Erythroblast (primary cell): ENCODE data around the gene DSCAML1.

Experiments used
- DNase-seq, 2 experiments: peaks; one replicate each; lab custom pipeline; 2025; lab: John Stamatoyannopoulos, UW
- GATA1 ChIP-seq: IDR thresholded peaks from 2 replicates; pipeline ENCODE4 v1.6.1; 2011; ENCODE audit warnings: low read depth, mild to moderate bottlenecking, control low read depth, low read length, moderate library complexity
- POLR2A ChIP-seq: IDR thresholded peaks from 2 replicates; pipeline ENCODE4 v1.6.1; 2011; ENCODE audit warnings: mild to moderate bottlenecking, low read length

DSCAML1 gene

DNA sequence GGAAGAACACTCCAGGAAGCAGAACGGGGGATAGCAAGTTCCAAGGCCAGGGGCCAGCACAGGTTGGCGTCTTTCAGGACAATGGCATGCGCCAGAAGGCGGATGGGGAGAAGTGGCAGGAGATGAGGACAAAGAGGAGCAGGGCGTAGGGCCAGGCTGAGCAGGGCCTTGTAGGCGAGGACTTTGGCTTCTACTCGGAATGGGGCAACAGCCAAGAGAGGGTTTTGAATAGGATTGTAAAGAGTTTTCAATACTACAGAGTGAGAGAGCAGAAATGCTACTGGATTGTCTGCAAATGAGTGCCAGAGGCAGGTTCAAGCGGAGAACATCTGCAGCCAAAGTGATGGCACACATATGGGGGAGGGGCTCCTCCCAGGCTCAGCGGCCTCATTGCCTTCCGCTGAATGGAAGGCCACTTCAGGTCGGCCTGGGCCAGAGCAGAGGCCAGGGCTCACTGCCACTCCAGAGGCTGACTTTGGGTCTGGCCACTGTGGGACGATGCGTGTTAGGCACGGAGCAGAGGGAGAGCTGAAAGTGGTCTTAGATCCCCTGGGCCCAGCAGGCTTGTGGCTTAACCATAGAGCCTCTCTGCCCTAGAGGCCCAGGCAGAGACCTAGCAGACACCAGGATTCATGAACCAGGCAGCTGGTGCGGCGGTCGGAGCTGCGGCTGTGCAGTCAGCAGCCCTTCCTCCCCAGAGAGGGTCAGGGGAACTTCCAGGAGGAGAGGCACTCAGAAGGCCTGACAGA lies 118.2 kb downstream of the DSCAML1 start:
- no peak for TF ChIP-seq POLR2A
- TF ChIP-seq GATA1 = no peak
- DNase-seq = no peak

DNA sequence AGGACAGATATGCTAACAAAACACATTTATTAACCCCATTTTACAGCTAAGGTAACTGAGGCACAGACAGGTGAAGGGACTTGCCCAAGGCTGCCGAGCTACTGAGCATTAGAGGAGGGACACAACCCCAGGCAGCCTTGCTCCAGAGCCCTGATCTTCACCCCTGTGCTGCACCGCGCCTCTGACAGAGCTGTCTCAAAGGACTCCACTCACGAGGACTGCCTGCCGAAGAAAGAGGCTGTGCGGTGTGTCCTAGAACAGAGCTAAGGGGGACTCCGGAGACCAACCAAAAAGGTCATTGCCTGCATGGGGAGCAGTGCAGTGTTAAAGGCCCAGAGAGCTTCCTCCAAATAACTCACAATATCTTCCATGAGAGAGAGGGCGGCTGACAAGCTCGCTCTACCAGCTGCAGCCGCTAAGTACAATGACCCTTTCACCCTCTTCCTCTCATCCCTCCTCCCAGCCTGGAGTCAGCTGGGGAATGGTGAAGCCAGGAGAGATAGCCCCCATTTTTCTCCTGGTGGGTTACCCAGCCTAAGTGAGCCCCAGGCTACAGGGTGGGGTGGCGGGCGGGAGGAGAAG lies 119.2 kb downstream of the DSCAML1 start:
- DNase-seq = no peak
- TF ChIP-seq POLR2A = no peak
- no peak for TF ChIP-seq GATA1

DNA sequence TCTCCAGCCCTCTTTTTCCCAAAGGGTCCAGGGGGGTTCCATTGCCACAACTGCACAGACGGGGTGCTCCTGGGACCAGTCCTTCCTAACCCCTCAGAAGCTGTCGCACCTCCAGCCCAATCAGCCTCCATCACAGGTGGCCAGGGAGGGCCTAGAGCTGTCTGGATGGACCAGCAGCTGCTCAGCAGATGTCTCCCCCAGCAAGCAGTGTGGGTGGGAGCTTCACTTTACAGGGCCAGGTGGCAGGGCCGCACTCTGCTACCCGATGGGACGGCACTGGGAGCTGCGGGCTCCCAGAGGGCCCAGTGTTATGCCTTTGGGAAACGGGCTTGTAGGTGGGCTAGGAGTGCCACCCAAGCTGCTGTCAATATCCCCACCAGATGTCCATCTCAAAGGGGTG lies 120.5 kb downstream of the DSCAML1 start:
- TF ChIP-seq GATA1 = no peak
- no peak for TF ChIP-seq POLR2A
- DNase-seq = no peak

GRCh38 chr11:117673602-117674001 lies 123.4 kb downstream of the DSCAML1 start:
- no peak for DNase-seq
- TF ChIP-seq POLR2A (no peak), GATA1 (no peak)

GRCh38 chr11:117671370-117671769 lies 125.6 kb downstream of the DSCAML1 start:
- no peak for DNase-seq
- TF ChIP-seq POLR2A (no peak), GATA1 (no peak)

DNA sequence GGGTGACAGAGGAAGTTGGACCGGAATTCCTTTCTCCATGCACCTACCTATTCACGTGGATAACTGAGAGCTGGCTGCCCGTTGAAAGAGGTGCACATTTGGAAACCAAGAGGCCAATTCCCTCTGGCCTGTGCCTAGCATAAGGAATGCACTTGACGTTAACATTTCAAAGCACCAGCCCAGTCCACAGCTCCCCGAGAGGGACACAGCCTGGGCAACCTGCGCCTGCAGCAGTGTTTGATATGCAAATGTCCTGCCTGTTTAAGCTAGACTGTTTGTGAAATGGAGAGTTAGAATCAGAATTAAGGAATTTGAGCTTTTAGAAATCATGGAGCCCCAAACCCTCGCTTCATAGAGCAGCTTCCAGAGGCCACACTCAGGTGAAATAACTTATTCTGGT lies 126.1 kb downstream of the DSCAML1 start:
- TF ChIP-seq POLR2A (no peak), GATA1 (no peak)
- DNase-seq = no peak

DNA sequence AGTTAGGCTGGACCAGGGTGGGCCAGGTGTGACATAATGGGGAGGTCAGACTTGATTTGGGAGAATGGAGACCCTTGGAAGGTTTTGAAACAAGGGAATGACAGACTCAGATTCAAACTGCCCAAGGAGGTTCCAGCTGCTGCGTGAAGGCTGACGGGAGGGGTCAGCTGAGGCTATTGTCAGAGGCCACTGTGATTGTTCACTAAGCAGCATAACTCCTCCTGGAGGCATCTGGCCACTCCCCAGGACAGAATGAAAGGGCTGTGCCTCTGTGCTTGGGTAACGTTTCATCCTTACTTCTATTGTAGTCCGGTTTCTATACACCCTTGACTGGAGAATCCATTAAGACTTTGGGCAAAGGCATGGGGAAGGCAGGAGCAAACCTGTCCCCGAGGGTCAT lies 126.6 kb downstream of the DSCAML1 start:
- TF ChIP-seq GATA1 (no peak), POLR2A (no peak)
- no peak for DNase-seq

DNA sequence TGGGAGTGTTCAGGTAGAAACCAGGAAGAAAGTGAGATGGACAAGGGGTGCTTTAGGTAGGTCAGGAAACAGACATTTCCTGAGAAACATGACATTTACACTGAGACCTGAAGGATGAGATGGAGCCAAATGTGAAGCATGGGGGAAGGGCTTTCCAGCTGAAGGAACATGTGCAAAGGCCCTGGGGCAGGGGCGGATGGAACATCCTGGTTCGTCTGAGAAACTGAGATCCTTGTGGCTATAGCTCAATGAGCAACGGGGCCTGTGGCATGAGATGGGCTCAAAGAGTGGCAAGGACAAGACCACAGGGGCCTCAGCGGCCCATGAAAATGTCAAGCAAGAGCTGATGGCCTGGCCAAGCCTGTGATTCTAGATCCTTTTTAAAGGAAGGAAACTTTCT lies 127.4 kb downstream of the DSCAML1 start:
- no peak for TF ChIP-seq GATA1
- TF ChIP-seq POLR2A = no peak
- no peak for DNase-seq

- TF ChIP-seq POLR2A = no peak
- TF ChIP-seq GATA1 = no peak
Measured at GRCh38 chr11:117669062-117669461, 128.0 kb downstream of the DSCAML1 start.

GRCh38 chr11:117668321-117668751 lies 128.7 kb downstream of the DSCAML1 start:
- DNase-seq = no peak
- TF ChIP-seq POLR2A = no peak
- TF ChIP-seq GATA1 = no peak

More at GRCh38 chr11:117669062-117669461, 128.0 kb downstream of the DSCAML1 start:
- DNase-seq = no peak

DNA sequence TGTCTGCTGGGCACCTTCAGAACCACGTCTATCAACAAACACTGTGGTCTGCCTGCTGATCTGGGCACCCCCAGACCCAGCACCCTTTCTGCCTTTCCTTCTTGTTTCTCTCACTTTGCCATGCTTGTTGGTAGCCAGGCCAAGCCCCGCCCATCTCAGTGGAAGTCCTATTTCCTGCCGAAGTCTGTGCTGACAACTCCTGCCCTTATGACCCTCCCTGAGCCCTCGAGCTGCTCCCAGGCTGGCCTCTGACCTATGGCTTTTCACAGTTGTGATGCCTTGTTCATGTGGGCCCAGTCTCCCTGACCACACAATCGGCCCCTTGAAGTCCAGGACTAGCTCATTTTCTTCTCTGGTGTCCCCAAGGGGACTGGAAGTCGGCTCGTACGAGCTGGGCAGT lies 132.1 kb downstream of the DSCAML1 start:
- no peak for DNase-seq
- TF ChIP-seq GATA1 = no peak
- TF ChIP-seq POLR2A = no peak

DNA sequence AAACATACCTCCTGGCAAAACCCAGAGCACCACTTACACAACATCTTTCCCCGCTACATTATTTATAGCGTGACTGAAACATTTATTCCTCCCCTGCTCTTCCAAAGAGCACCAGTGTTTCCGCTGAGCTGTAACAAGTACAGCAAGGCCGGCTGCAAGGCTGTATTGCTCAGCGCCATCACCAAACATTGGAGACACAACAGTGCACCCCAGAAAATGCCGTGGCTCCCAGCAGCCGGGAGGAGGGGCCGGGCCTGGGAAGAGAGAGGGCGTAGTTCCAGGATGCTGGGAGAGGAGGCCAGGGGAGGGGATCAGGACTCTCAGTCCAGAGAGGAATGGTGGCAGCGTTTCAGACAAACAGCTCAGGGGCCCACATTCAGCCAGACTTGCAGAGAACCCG lies 133.2 kb downstream of the DSCAML1 start:
- DNase-seq = no peak
- no peak for TF ChIP-seq POLR2A
- TF ChIP-seq GATA1 = no peak

- no peak for DNase-seq
- TF ChIP-seq GATA1 (no peak), POLR2A (no peak)
Measured at GRCh38 chr11:117663414-117663813, 133.6 kb downstream of the DSCAML1 start.

GRCh38 chr11:117662671-117663269 lies 134.2 kb downstream of the DSCAML1 start:
- DNase-seq = no peak
- TF ChIP-seq POLR2A (no peak), GATA1 (no peak)
